Endodermal cell (in vitro differentiated cells): Measurements from ENCODE around the gene TFF1. TPM values are rescaled to one million over a fixed set of nuclear protein-coding genes. Genes with fewer than 3 reads are reported as not detected.

Source experiments
- DNase-seq: peaks from one replicate; pipeline ENCODE4 v3.0.0-alpha.2; 2017
- H3K27ac ChIP-seq: 2 replicates; pipeline ENCODE4 v1.5.1; 2013; ENCODE audit warnings: mild to moderate bottlenecking, low read depth, low read length, moderate library complexity
- H3K27me3 ChIP-seq: 2 replicates; pipeline ENCODE4 v1.6.1; 2013; ENCODE audit warnings: mild to moderate bottlenecking, low read length, moderate library complexity; ENCODE audit not compliant: insufficient read depth, control insufficient read depth, poor library complexity, severe bottlenecking
- H3K36me3 ChIP-seq: 2 replicates; pipeline ENCODE4 v1.7.0; 2013; ENCODE audit warnings: mild to moderate bottlenecking, low read length, moderate library complexity; ENCODE audit not compliant: control insufficient read depth, insufficient read depth
- H3K4me1 ChIP-seq: one replicate; pipeline ENCODE4 v1.7.0; 2013; ENCODE audit warnings: low read length; ENCODE audit not compliant: control insufficient read depth, insufficient read depth
- H3K4me3 ChIP-seq: 2 replicates; pipeline ENCODE4 v1.5.1; 2013; ENCODE audit warnings: mild to moderate bottlenecking, low read length, moderate library complexity
- H3K9ac ChIP-seq: 2 replicates; pipeline ENCODE4 v1.6.1; 2013; ENCODE audit warnings: mild to moderate bottlenecking, low read length, moderate library complexity; ENCODE audit not compliant: poor library complexity, severe bottlenecking; ENCODE audit errors: extremely low read depth
- H3K9me3 ChIP-seq: 2 replicates; pipeline ENCODE4 v1.6.1; 2013; ENCODE audit warnings: mild to moderate bottlenecking, low read length, moderate library complexity; ENCODE audit not compliant: control insufficient read depth
- H3K27ac Mint-ChIP-seq: 2 replicates; pipeline ENCODE4 v1.8.0; 2020; ENCODE audit warnings: mixed read lengths
- H3K27me3 Mint-ChIP-seq: 2 replicates; pipeline ENCODE4 v1.8.0; 2021; ENCODE audit warnings: mild to moderate bottlenecking, mixed read lengths; ENCODE audit not compliant: insufficient read depth
- H3K36me3 Mint-ChIP-seq: 2 replicates; pipeline ENCODE4 v1.8.0; 2020; ENCODE audit warnings: low read depth, mixed read lengths
- H3K4me1 Mint-ChIP-seq: 2 replicates; pipeline ENCODE4 v1.8.0; 2020; ENCODE audit warnings: mixed read lengths
- H3K4me3 Mint-ChIP-seq: 2 replicates; pipeline ENCODE4 v1.8.0; 2020; ENCODE audit warnings: mild to moderate bottlenecking, moderate library complexity, mixed read lengths
- H3K9me3 Mint-ChIP-seq: 2 replicates; pipeline ENCODE4 v1.8.0; 2020; ENCODE audit warnings: mild to moderate bottlenecking, mixed read lengths
- CTCF ChIP-seq: fragments of 200-600 bp; sonication (generic); conservative IDR thresholded peaks from 2 replicates; pipeline ENCODE4 v1.5.0; 2021; ENCODE audit warnings: antibody characterized with exemption, mild to moderate bottlenecking
- WGBS, 2 experiments: methylation state at CpG; one replicate each; pipeline versions ENCODE4 v1.1.5 to v1.1.7; 2013; ENCODE audit warnings: missing lambda C conversion rate in 2 of 2, mixed read lengths in 1 of 2; ENCODE audit not compliant: insufficient coverage in 1 of 2, insufficient read length in 1 of 2; 5-methylcytosine and 5-hydroxymethylcytosine counted together
- total RNA-seq, 2 donors: library from RNA; stranded (reverse); fragmentation: NEBNext Ultra II Directional in 1 of 2; extraction: Animal tissue kit (Norgen Biotek cat#: 25700) in 1 of 2; gene quantifications; 2 replicates in 1 of 2; 3 replicates in 1 of 2; pipeline ENCODE4 v1.2.1, GENCODE V29; 2021

TFF1 gene
- total RNA-seq, 2 donors from 2014 or later = 1.6 to 3.7 TPM

- Mint-ChIP-seq H3K4me3 (no peak overlapping the region), H3K27ac (no peak overlapping the region), H3K27me3 (peaks cover 2% of the 10 kb centered on the region), H3K4me1 (peaks cover 5% of the 10 kb centered on the region), H3K9me3 (no peaks in the 10 kb centered on the region), H3K36me3 (no peaks in the 10 kb centered on the region)
- DNase-seq = peak; percentile 18
- Histone ChIP-seq H3K9ac (no peak overlapping the region), H3K27me3 (no peaks in the 10 kb centered on the region), H3K27ac (no peak overlapping the region), H3K4me1 (peaks cover 3% of the 10 kb centered on the region), H3K4me3 (no peak overlapping the region), H3K36me3 (no peaks in the 10 kb centered on the region), H3K9me3 (peaks cover 2% of the 10 kb centered on the region)
- WGBS, 2 experiments = 93 to 96% methylated on average over 4 of the region's 4 CpGs
- TF ChIP-seq CTCF = no peak
Observed at GRCh38 chr21:42337276-42337675, 29.1 kb downstream of the TFF1 start.

- Histone ChIP-seq H3K9me3 (peaks cover 12% of the 10 kb centered on the region), H3K4me1 (no peaks in the 10 kb centered on the region), H3K27ac (no peak overlapping the region), H3K9ac (no peak overlapping the region), H3K27me3 (no peaks in the 10 kb centered on the region), H3K4me3 (no peak overlapping the region), H3K36me3 (no peaks in the 10 kb centered on the region)
- H3K27ac Mint-ChIP-seq = peak overlapping the region; percentile 60
- H3K36me3 Mint-ChIP-seq = no peaks in the 10 kb centered on the region
- WGBS, 2 experiments = 48 to 53% methylated on average over 9 to 10 of the region's 10 CpGs
- DNase-seq = peak; percentile 80
- H3K4me1 Mint-ChIP-seq = peaks cover 5% of the 10 kb centered on the region
- H3K27me3 Mint-ChIP-seq = peaks cover 2% of the 10 kb centered on the region
- no peak for TF ChIP-seq CTCF
- no peak overlapping the region for H3K4me3 Mint-ChIP-seq
- peaks cover 5% of the 10 kb centered on the region for H3K9me3 Mint-ChIP-seq
Observed at GRCh38 chr21:42336054-42336453, 30.3 kb downstream of the TFF1 start.

GRCh38 chr21:42332557-42333317, 33.6 kb downstream of the TFF1 start:
- no peak for TF ChIP-seq CTCF
- no peaks in the 10 kb centered on the region for H3K27me3 ChIP-seq
- no peaks in the 10 kb centered on the region for H3K4me1 Mint-ChIP-seq
- peaks cover 2% of the 10 kb centered on the region for H3K27me3 Mint-ChIP-seq
- H3K9me3 Mint-ChIP-seq = peaks cover 22% of the 10 kb centered on the region
- no peak overlapping the region for H3K9ac ChIP-seq
- no peak overlapping the region for H3K27ac ChIP-seq
- H3K36me3 Mint-ChIP-seq = peaks cover 6% of the 10 kb centered on the region
- no peaks in the 10 kb centered on the region for H3K36me3 ChIP-seq
- no peak overlapping the region for H3K4me3 ChIP-seq
- peak; percentile 30 for DNase-seq
- H3K27ac Mint-ChIP-seq = no peak overlapping the region
- peaks cover 18% of the 10 kb centered on the region for H3K9me3 ChIP-seq
- WGBS, 2 experiments = 92 to 97% methylated on average over 5 of the region's 5 CpGs
- H3K4me3 Mint-ChIP-seq = no peak overlapping the region
- H3K4me1 ChIP-seq = no peaks in the 10 kb centered on the region
